Panc1 (cell line): Measurements from ENCODE around the gene PBOV1. TPM values are rescaled to one million over a fixed set of nuclear protein-coding genes. Genes with fewer than 3 reads are reported as not detected.

Experiments used
- ATAC-seq: fragments of 200-7000 bp; cut with Tn5 transposase; 2 replicates; pipeline ENCODE4 v1.9.1; 2020; ENCODE audit warnings: mild to moderate bottlenecking, moderate library complexity
- Bru-seq: library from RNA; stranded (reverse); fragments of 400-500 nt; gene quantifications from one replicate; lab custom pipeline; 2021; lab: Mats Ljungman, UMichigan
- BruChase-seq, 2 experiments: library from RNA; stranded (reverse); fragments of 400-500 nt; gene quantifications; one replicate each; lab custom pipeline; 2021; lab: Mats Ljungman, UMichigan
- BruUV-seq: library from RNA; stranded (reverse); fragments of 400-500 nt; replicated peaks from 2 replicates; lab custom pipeline; 2021; lab: Mats Ljungman, UMichigan
- CTCF ChIA-PET: fragments of 300-600 bp; sonication (Branson Sonifier 250); formaldehyde crosslinking; loops from one replicate; lab custom pipeline; 2022; ENCODE audit warnings: antibody characterized with exemption; lab: Charles Lee
- POLR2A ChIA-PET: fragments of 300-600 bp; sonication (Branson Sonifier 250); formaldehyde crosslinking; loops from one replicate; lab custom pipeline; 2022; ENCODE audit warnings: antibody characterized with exemption; lab: Charles Lee
- DNase-seq: peaks from one replicate; pipeline ENCODE4 v3.0.0-alpha.2; 2010; ENCODE audit warnings: low read depth, low spot score
- H3K27ac ChIP-seq: 2 replicates; pipeline ENCODE4 v1.5.1; 2011; ENCODE audit warnings: mild to moderate bottlenecking, low read length, inconsistent platforms
- H3K27me3 ChIP-seq: fragments of 200-500 bp; sonication (Bioruptor generic); 2 replicates; pipeline ENCODE4 v1.6.0; 2014; ENCODE audit warnings: low read length, inconsistent platforms; ENCODE audit not compliant: control insufficient read depth, insufficient read depth
- H3K36me3 ChIP-seq: fragments of 200-500 bp; sonication (Bioruptor generic); 2 replicates; pipeline ENCODE4 v1.5.1; 2014; ENCODE audit warnings: inconsistent platforms, mild to moderate bottlenecking, low read length, moderate library complexity; ENCODE audit not compliant: control insufficient read depth, insufficient read depth
- H3K4me1 ChIP-seq: 2 replicates; pipeline ENCODE4 v1.5.1; 2011; ENCODE audit warnings: inconsistent platforms, mild to moderate bottlenecking, low read length, moderate library complexity; ENCODE audit not compliant: control insufficient read depth, insufficient read depth
- H3K4me3 ChIP-seq, 2 experiments: 2 replicates each; pipeline ENCODE4 v1.5.1; 2011 to 2012; ENCODE audit warnings: low read depth in 2 of 2, low read length in 2 of 2, mild to moderate bottlenecking in 2 of 2, inconsistent platforms in 1 of 2, moderate library complexity in 1 of 2
- H3K9me3 ChIP-seq: fragments of 200-500 bp; sonication (Bioruptor generic); 2 replicates; pipeline ENCODE4 v1.5.1; 2014; ENCODE audit warnings: low read depth, mild to moderate bottlenecking, inconsistent platforms, low read length, moderate library complexity; ENCODE audit not compliant: control insufficient read depth, insufficient read depth
- CTCF ChIP-seq: fragments of 450-650 bp; IDR thresholded peaks from 2 replicates; pipeline ENCODE4 v1.5.1; 2017; ENCODE audit warnings: mild to moderate bottlenecking
- POLR2AphosphoS5 ChIP-seq: IDR thresholded peaks from 2 replicates; pipeline ENCODE4 v1.6.1; 2012; ENCODE audit warnings: mild to moderate bottlenecking, low read depth, low read length, moderate library complexity
- REST ChIP-seq, 2 experiments: IDR thresholded peaks; 2 replicates each; pipeline ENCODE4 v1.6.1; 2011 to 2012; ENCODE audit warnings: low read depth in 2 of 2, control low read depth in 1 of 2, low read length in 1 of 2, mild to moderate bottlenecking in 1 of 2, moderate library complexity in 1 of 2; ENCODE audit not compliant: insufficient read depth in 1 of 2
- SIN3A ChIP-seq: IDR thresholded peaks from 2 replicates; pipeline ENCODE4 v1.6.1; 2012; ENCODE audit warnings: low read depth, mild to moderate bottlenecking, low read length, moderate library complexity, borderline replicate concordance; ENCODE audit not compliant: insufficient read depth
- TCF7L2 ChIP-seq: IDR thresholded peaks from 2 replicates; pipeline ENCODE4 v1.6.1; 2011; ENCODE audit warnings: mild to moderate bottlenecking, low read depth, low read length, inconsistent platforms
- in situ Hi-C: cut with HindIII; loops from 2 replicates; pipeline ENCODE4 v1.10.0; 2016; ENCODE audit warnings: low sequenced_read_pairs, low pct_unique_long_range_greater_than_20kb
- intact Hi-C: fragments of 100-400 bp; cut with micrococcal nuclease; formaldehyde crosslinking; loops from one replicate; pipeline ENCODE4 v1.10.0; 2022; ENCODE audit not compliant: unreplicated experiment
- long read RNA-seq: library from polyadenylated mRNA; unstranded; transcript quantifications from one replicate; pipeline ENCODE4 v2.0.0, GENCODE V29; 2021; ENCODE audit not compliant: unreplicated experiment
- polyA plus RNA-seq: library from polyadenylated mRNA; unstranded; fragments of >200 nt; gene quantifications from one replicate; pipeline ENCODE4 v1.2.1, GENCODE V29; 2012; ENCODE audit warnings: missing spikeins; ENCODE audit not compliant: insufficient read length
- total RNA-seq: library from RNA; stranded (reverse); gene quantifications from one replicate; pipeline ENCODE4 v1.2.1, GENCODE V29; 2021; ENCODE audit not compliant: unreplicated experiment

Gene PBOV1
- total RNA-seq: not detected
- polyA plus RNA-seq: 0.08 TPM
- not detected for Bru-seq, nascent RNA
- BruChase-seq, experiment 1, labeled RNA remaining after a 2-hour chase: not detected
- BruChase-seq, experiment 2, labeled RNA remaining after a 6-hour chase: not detected
- long read RNA-seq: 0 reads

DNA sequence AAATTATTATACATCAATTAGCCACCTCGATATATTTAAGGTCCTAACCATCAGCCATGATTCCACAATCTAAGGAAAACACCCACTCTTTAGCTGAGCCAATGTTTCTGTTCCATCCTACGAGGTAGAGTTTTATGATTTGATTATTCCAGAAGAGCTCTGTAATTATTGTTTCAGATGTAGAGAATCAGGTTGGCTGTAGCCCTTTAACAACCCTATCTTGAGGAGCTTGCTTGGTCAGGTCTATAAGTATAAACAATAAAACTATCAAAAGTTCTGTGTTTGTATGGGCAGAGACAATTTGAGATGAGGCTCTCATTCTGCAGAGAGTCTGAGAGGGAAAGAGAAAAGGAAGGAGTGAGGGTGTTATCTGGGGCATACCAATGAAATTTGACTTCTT, at the start of gene PBOV1:
Gene PBOV1 (minus strand): TSS at position 43 of the 400 bp plus-strand sequence. CDS start 96 bp downstream, outside the sequence.
- ChIA-PET POLR2A (no interaction called here), CTCF (no interaction called here)
- ATAC-seq (no peak), DNase-seq (no peak)
- Histone ChIP-seq H3K36me3 (no peaks in the 10 kb centered on the region), H3K27me3 (no peaks in the 10 kb centered on the region), H3K4me1 (no peaks in the 10 kb centered on the region), H3K4me3 (no peak within 1 kb of the TSS), H3K9me3 (no peaks in the 10 kb centered on the region), H3K27ac (no peak within 1 kb of the TSS)
- intact Hi-C loops (no loop called here), in situ Hi-C loops (no loop called here)
- no TSS peak for BruUV-seq
- TF ChIP-seq REST (IDR thresholded peaks at IDR 0.05; ENCODE audit: insufficient read depth in 1 of 2, low read depth in 2 of 2, low read length in 1 of 2): no peak
- TF ChIP-seq CTCF: no peak
- TF ChIP-seq TCF7L2: no peak
- TF ChIP-seq SIN3A: no peak
- no peak for TF ChIP-seq POLR2AphosphoS5

DNA sequence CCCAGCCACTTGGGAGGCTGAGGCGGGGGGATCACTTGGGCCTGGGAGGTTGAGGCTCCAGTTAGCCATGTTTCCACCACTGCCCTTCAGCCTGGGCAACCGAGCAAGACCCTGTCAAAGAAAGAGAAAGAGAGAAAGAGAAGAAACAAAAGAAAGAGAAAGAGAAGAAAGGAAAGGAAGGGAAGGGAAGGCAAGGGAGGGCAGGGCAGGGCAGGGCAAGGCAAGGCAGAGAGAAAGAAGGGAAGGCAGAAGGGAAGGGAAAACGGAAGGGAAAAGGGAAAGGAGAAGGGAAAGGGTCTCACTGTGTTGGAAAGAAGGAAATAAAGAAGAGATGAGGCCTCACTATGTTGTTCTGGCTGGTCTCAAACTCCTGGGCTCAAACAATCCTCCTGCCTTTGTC, 47.8 kb upstream of the PBOV1 start:
- ATAC-seq: no peak

More for the DNA sequence above, 47.8 kb upstream of the PBOV1 start:
- no peaks in the 10 kb centered on the region for H3K9me3 ChIP-seq
- H3K36me3 ChIP-seq: no peaks in the 10 kb centered on the region
- intact Hi-C loops: no loop called here
- H3K27ac ChIP-seq: no peak overlapping the region
- in situ Hi-C loops: no loop called here
- no TSS peak for BruUV-seq
- H3K27me3 ChIP-seq: peaks cover under 1% of the 10 kb centered on the region; the same call in 1 of the 2 replicates
- ChIA-PET CTCF (no interaction called here), POLR2A (no interaction called here)
- H3K4me3 ChIP-seq: no peak overlapping the region
- H3K4me1 ChIP-seq: no peaks in the 10 kb centered on the region
- TF ChIP-seq REST (IDR thresholded peaks at IDR 0.05; ENCODE audit: insufficient read depth in 1 of 2, low read depth in 2 of 2, low read length in 1 of 2): no peak
- TF ChIP-seq SIN3A: no peak
- TF ChIP-seq CTCF: no peak
- no peak for DNase-seq
